ENCODE results near the gene RUNX2.

- TF ChIP-seq CTCF (IDR thresholded peaks at IDR 0.05) (no peak), POLR2A (IDR thresholded peaks at IDR 0.05) (no peak), EP300 (IDR thresholded peaks at IDR 0.05) (no peak)
Measured at GRCh38 chr6:45571159-45571558, 243.0 kb downstream of the RUNX2 start.

Data from stomach (tissue), 4 donors.